GM08714 (cell line): ENCODE measurements around the gene ALG9.
"Not testable (repeated sequence)": the region's sequence is repeated elsewhere in the genome, so short reads cannot be mapped to it uniquely, and the experiment has no call there.

ENCODE experiments used
- H3K4me3 ChIP-seq: fragments of 200-500 bp; sonication (Bioruptor generic); 2 replicates; pipeline ENCODE4 v1.5.1; 2014; ENCODE audit warnings: mild to moderate bottlenecking, low read length, inconsistent platforms
- ZNF274 ChIP-seq: IDR thresholded peaks from 2 replicates; pipeline ENCODE4 v1.6.1; 2012; ENCODE audit warnings: mild to moderate bottlenecking, low read depth, low read length

Gene ALG9

GRCh38 chr11:111808063-111808588 is 63.3 kb downstream of the ALG9 start:
- TF ChIP-seq ZNF274 = no peak
- no peak overlapping the region for H3K4me3 ChIP-seq

GRCh38 chr11:111807076-111807475 is 64.3 kb downstream of the ALG9 start:
- no peak overlapping the region for H3K4me3 ChIP-seq
- TF ChIP-seq ZNF274 = no peak

GRCh38 chr11:111801135-111801534 is 70.2 kb downstream of the ALG9 start:
- TF ChIP-seq ZNF274 = no peak
- H3K4me3 ChIP-seq = no peak overlapping the region

GRCh38 chr11:111798279-111798678 is 73.1 kb downstream of the ALG9 start:
- H3K4me3 ChIP-seq = no peak overlapping the region
- no peak for TF ChIP-seq ZNF274

- TF ChIP-seq ZNF274 = no peak
- no peak overlapping the region for H3K4me3 ChIP-seq
These were observed 74.2 kb downstream of the ALG9 start for GRCh38 chr11:111797145-111797581.

- H3K4me3 ChIP-seq = no peak overlapping the region
- TF ChIP-seq ZNF274 = no peak
These were observed 74.7 kb downstream of the ALG9 start for GRCh38 chr11:111796696-111797095.

GRCh38 chr11:111795334-111795985 is 75.9 kb downstream of the ALG9 start:
- no peak overlapping the region for H3K4me3 ChIP-seq
- no peak for TF ChIP-seq ZNF274

GRCh38 chr11:111793863-111794262 is 77.5 kb downstream of the ALG9 start:
- TF ChIP-seq ZNF274 = no peak
- H3K4me3 ChIP-seq = no peak overlapping the region

- TF ChIP-seq ZNF274 = no peak
- no peak overlapping the region for H3K4me3 ChIP-seq
These were observed 78.4 kb downstream of the ALG9 start for GRCh38 chr11:111792955-111793500.

- no peak overlapping the region for H3K4me3 ChIP-seq
- no peak for TF ChIP-seq ZNF274
These were observed 79.1 kb downstream of the ALG9 start for GRCh38 chr11:111792314-111792713.

GRCh38 chr11:111788464-111788863 is 82.9 kb downstream of the ALG9 start:
- TF ChIP-seq ZNF274 = no peak
- no peak overlapping the region for H3K4me3 ChIP-seq

GRCh38 chr11:111788051-111788450 is 83.3 kb downstream of the ALG9 start:
- H3K4me3 ChIP-seq = no peak overlapping the region
- TF ChIP-seq ZNF274 = no peak

- H3K4me3 ChIP-seq = no peak overlapping the region
- TF ChIP-seq ZNF274 = no peak
These were observed 85.4 kb downstream of the ALG9 start for GRCh38 chr11:111785886-111786412.

GRCh38 chr11:111785076-111785475 is 86.3 kb downstream of the ALG9 start:
- no peak for TF ChIP-seq ZNF274
- H3K4me3 ChIP-seq = no peak overlapping the region

- not testable (repeated sequence) for H3K4me3 ChIP-seq
These were observed 87.1 kb downstream of the ALG9 start for GRCh38 chr11:111784311-111784710.

GRCh38 chr11:111782109-111782741 is 89.2 kb downstream of the ALG9 start:
- TF ChIP-seq ZNF274 = no peak
- H3K4me3 ChIP-seq = no peak overlapping the region
